Inferior parietal cortex (tissue), 1 donor: Measurements from ENCODE around the gene GRIN2C.

Experiments
- DNase-seq: peaks from one replicate; pipeline ENCODE4 v3.0.0-alpha.2; 2016; ENCODE audit errors: extremely low spot score

GRIN2C gene

GRCh38 chr17:74848656-74849399 lies 10.9 kb downstream of the GRIN2C start:
- no peak for DNase-seq

- DNase-seq: no peak
Observed at GRCh38 chr17:74846621-74847020, 13.1 kb downstream of the GRIN2C start.

GRCh38 chr17:74843352-74843627 lies 16.4 kb downstream of the GRIN2C start:
- DNase-seq: no peak

- peak; percentile 60 for DNase-seq
Observed at GRCh38 chr17:74842599-74843351, 16.9 kb downstream of the GRIN2C start.

GRCh38 chr17:74842146-74842598 lies 17.5 kb downstream of the GRIN2C start:
- no peak for DNase-seq

- peak; percentile 50 for DNase-seq
Observed at GRCh38 chr17:74840989-74841666, 18.6 kb downstream of the GRIN2C start.

GRCh38 chr17:74839990-74840852 lies 19.5 kb downstream of the GRIN2C start:
- DNase-seq: no peak

- DNase-seq: no peak
Observed at GRCh38 chr17:74838274-74838673, 21.4 kb downstream of the GRIN2C start.

GRCh38 chr17:74836691-74837467 lies 22.8 kb downstream of the GRIN2C start:
- DNase-seq: no peak

- no peak for DNase-seq
Observed at GRCh38 chr17:74836191-74836590, 23.5 kb downstream of the GRIN2C start.

- no peak for DNase-seq
Observed at GRCh38 chr17:74833501-74834377, 25.9 kb downstream of the GRIN2C start.

- no peak for DNase-seq
Observed at GRCh38 chr17:74832421-74832820, 27.3 kb downstream of the GRIN2C start.

- DNase-seq: no peak
Observed at GRCh38 chr17:74831444-74832146, 28.1 kb downstream of the GRIN2C start.

- DNase-seq: no peak
Observed at GRCh38 chr17:74830861-74831260, 28.8 kb downstream of the GRIN2C start.

GRCh38 chr17:74827800-74828199 lies 31.9 kb downstream of the GRIN2C start:
- no peak for DNase-seq

- no peak for DNase-seq
Observed at GRCh38 chr17:74825952-74826719, 33.5 kb downstream of the GRIN2C start.

GRCh38 chr17:74824961-74825627 lies 34.6 kb downstream of the GRIN2C start:
- DNase-seq: no peak

GRCh38 chr17:74822939-74823367 lies 36.7 kb downstream of the GRIN2C start:
- DNase-seq: no peak
